BJ (cell line): ENCODE data around the gene PHF20. TPM values are rescaled to one million over a fixed set of nuclear protein-coding genes. Genes with fewer than 3 reads are reported as not detected.
A peak's percentile ranks its signal among the peaks of the same experiment; 100 is the strongest.

ENCODE experiments used
- CTCF ChIA-PET: fragments of 350-600 bp; formaldehyde crosslinking; extraction: SDS; loops from one replicate; lab custom pipeline; 2021; ENCODE audit warnings: antibody characterized with exemption, inconsistent platforms; lab: Yijun Ruan, JAX
- POLR2A ChIA-PET: fragments of 300-600 bp; sonication (Branson Sonifier 250); formaldehyde crosslinking; extraction: SDS; loops from one replicate; lab custom pipeline; 2021; ENCODE audit warnings: antibody characterized with exemption; lab: Charles Lee
- DNase-seq: peaks from one replicate; pipeline ENCODE4 v3.0.0-alpha.2; 2011; ENCODE audit warnings: low read depth
- H3K27me3 ChIP-seq: 2 replicates; pipeline ENCODE4 v1.6.0; 2011; ENCODE audit warnings: low read length; ENCODE audit not compliant: control insufficient read depth, insufficient read depth
- H3K36me3 ChIP-seq: 2 replicates; pipeline ENCODE4 v1.5.1; 2011; ENCODE audit warnings: low read length; ENCODE audit not compliant: control insufficient read depth, insufficient read depth
- H3K4me3 ChIP-seq: 2 replicates; pipeline ENCODE4 v1.5.1; 2011; ENCODE audit warnings: low read depth, mild to moderate bottlenecking, control low read depth, low read length
- CTCF ChIP-seq: IDR thresholded peaks from 2 replicates; pipeline ENCODE4 v1.5.1; 2011; ENCODE audit warnings: low read depth, mild to moderate bottlenecking, control low read depth, inconsistent platforms, low read length, moderate library complexity; ENCODE audit not compliant: insufficient read depth
- polyA plus RNA-seq: library from polyadenylated mRNA; depleted of rRNA; stranded (reverse); fragments of >200 nt; gene quantifications from 2 replicates; pipeline ENCODE4 v1.2.3, GENCODE V29; 2011

Gene PHF20
- polyA plus RNA-seq, 1 experiment = 24.9 TPM

GRCh38 chr20:35885212-35885611 lies 113.4 kb downstream of the PHF20 start:
- no peak overlapping the region for H3K4me3 ChIP-seq
- ChIA-PET CTCF (interaction anchor here (0.9 to 2.1 kb wide), 5 partner anchors 10 to 186 kb away, joined by 3 to 10 read pairs (median 6); partner anchors contain the start of genes NFS1, RBM39, ROMO1 and SCAND1), POLR2A (interaction anchor here (1.7 kb wide), 1 partner anchor 146 kb away, joined by 4 read pairs; no protein-coding TSS in a partner anchor)
- TF ChIP-seq CTCF = no peak
- no peak for DNase-seq
- H3K27me3 ChIP-seq = no peaks in the 10 kb centered on the region
- no peaks in the 10 kb centered on the region for H3K36me3 ChIP-seq

- ChIA-PET CTCF (interaction anchor here (1.0 to 1.8 kb wide), 2 partner anchors 144 to 147 kb away, joined by 3 to 8 read pairs; partner anchors contain the start of gene RBM39), POLR2A (no interaction called here)
- Histone ChIP-seq H3K4me3 (no peak overlapping the region), H3K36me3 (no peaks in the 10 kb centered on the region), H3K27me3 (no peaks in the 10 kb centered on the region)
- no peak for DNase-seq
- TF ChIP-seq CTCF = no peak
These were observed 114.7 kb downstream of the PHF20 start for GRCh38 chr20:35886537-35886936.

GRCh38 chr20:35887393-35888064 lies 115.7 kb downstream of the PHF20 start:
- Histone ChIP-seq H3K27me3 (no peaks in the 10 kb centered on the region), H3K36me3 (no peaks in the 10 kb centered on the region), H3K4me3 (no peak overlapping the region)
- POLR2A ChIA-PET = no interaction called here
- DNase-seq = no peak
- TF ChIP-seq CTCF = no peak
- CTCF ChIA-PET = interaction anchor here (1.0 to 1.8 kb wide), 2 partner anchors 66 to 145 kb away, joined by 3 to 8 read pairs; partner anchors contain the start of gene RBM39

- Histone ChIP-seq H3K36me3 (no peaks in the 10 kb centered on the region), H3K27me3 (no peaks in the 10 kb centered on the region), H3K4me3 (no peak overlapping the region)
- no peak for TF ChIP-seq CTCF
- DNase-seq = no peak
- ChIA-PET POLR2A (no interaction called here), CTCF (interaction anchor here (1.8 kb wide), 1 partner anchor 146 kb away, joined by 8 read pairs; the partner anchor contains the start of gene RBM39)
These were observed 116.8 kb downstream of the PHF20 start for GRCh38 chr20:35888657-35889056.

GRCh38 chr20:35891375-35891774 lies 119.6 kb downstream of the PHF20 start:
- ChIA-PET CTCF (interaction anchor here (0.7 kb wide), 1 partner anchor 69 kb away, joined by 4 read pairs; no protein-coding TSS in a partner anchor), POLR2A (no interaction called here)
- no peak for TF ChIP-seq CTCF
- Histone ChIP-seq H3K27me3 (no peaks in the 10 kb centered on the region), H3K4me3 (no peak overlapping the region), H3K36me3 (no peaks in the 10 kb centered on the region)
- peak; percentile 83 for DNase-seq
